CD4-positive, alpha-beta T cell treated with Interleukin-15 for 1 hour (primary cell): ENCODE data around the gene PTPRS.
"Not testable (repeated sequence)": the region's sequence is repeated elsewhere in the genome, so short reads cannot be mapped to it uniquely, and the experiment has no call there.

Source experiments
- DNase-seq: peaks from one replicate; pipeline ENCODE4 v3.0.0-alpha.2; 2020

Gene PTPRS

GRCh38 chr19:5331790-5332189, 8.8 kb downstream of the PTPRS start:
- no peak for DNase-seq

DNA sequence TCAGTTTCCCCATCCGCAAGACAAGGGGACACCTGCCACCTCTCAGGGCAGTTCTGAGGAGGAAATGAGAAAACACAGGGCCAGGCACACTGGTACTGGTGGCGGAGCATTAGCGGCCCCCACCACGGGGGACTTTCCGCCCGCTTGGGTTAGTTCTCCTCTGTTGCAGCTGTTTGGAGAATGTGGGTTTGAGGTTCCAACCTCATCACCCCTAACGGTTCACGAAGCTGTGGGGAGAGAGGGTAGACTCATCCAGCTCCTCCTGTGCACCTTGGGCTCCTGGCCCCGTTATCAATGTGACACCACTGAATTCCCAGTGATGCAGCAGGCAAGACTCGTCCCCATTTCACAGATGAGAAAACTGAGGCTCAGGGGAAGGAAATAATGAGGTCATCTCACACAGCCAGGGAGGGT, 10.3 kb downstream of the PTPRS start:
- DNase-seq: no peak

- no peak for DNase-seq
These were observed 11.5 kb downstream of the PTPRS start for GRCh38 chr19:5329141-5329540.

- DNase-seq: not testable (repeated sequence)
These were observed 12.2 kb downstream of the PTPRS start for GRCh38 chr19:5328407-5328806.

- DNase-seq: no peak
These were observed 13.5 kb downstream of the PTPRS start for GRCh38 chr19:5326986-5327623.

DNA sequence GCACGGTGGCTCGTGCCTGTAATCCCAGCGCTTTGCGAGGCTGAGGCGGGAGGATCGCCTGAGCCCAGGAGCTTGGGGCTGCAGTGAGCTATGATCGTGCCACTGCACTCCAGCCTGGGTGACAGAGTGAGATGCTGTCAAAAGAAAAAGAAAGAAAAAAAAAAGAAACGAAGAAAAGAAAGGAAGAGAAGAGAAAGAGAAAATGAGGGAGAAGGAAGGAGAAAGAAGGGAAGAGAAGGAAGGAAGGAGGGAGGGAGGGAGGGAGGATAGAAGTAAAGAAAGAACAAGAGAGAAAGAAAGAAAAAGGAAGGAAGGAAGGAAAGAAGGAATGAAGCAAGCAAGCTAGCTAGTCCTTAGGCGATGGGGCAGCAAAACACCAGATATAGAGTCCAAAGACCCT, 14.1 kb downstream of the PTPRS start:
- no peak for DNase-seq

DNA sequence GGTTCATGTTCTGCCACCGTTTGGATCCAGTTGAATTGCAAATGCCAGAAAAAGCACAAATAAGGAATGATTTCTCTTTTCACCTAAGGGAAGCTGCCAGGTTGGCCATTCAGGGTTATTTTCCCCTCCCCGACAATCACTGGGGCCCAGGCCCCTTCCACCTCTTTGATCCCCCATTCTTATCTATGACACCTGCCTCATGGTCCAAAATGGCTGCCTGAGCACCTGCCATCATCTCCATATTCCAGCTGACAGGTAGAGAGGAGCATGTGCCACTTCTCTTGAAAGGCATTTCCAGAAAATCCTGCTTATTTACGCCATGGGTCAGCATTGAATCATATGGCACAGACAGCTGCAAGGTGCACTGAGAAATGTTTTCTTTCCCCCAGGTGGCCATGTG, 15.7 kb downstream of the PTPRS start:
- DNase-seq: no peak

GRCh38 chr19:5323475-5323811, 17.2 kb downstream of the PTPRS start:
- DNase-seq: no peak

- DNase-seq: peak; percentile 44
These were observed 18.5 kb downstream of the PTPRS start for GRCh38 chr19:5321851-5322681.

GRCh38 chr19:5321066-5321642, 19.5 kb downstream of the PTPRS start:
- DNase-seq: no peak

DNA sequence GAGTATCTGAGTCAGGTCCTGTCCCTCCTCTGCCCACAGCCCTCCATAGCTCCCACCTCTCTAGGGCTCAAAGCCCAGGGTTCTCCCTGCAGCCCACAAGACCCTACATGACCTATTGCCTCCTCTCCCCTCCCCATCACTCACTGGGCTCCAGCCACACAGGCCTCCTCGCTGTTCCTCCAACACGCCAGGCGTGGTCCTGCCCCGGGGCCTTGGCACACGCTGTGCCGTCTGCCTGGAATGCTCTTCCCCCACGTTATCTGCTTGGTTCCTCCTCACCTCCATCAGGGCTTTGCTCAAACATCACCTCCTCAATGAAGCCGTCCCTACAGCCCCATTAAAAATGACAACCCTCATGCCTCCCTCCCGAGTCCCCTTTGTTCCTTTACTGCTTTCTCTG, 21.1 kb downstream of the PTPRS start:
- DNase-seq: no peak

DNA sequence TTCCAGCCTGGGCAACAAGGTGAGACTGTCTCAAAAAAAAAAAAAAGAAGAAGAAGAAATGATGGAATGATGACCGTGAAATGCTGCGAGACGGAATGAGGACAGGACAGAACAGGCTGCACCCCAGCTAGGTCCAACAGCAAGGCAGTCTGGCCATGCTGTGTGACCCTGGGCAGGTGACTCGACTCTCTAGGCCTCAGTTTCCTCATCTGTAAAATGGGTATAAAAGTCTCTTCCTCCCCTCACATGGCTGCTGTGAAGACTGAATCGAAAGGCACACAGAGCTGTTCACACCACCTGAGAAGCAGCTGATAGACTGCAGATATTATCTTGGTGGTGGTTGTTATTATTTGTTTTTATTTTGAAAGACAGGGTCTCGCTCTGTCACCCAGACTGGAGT, 22.3 kb downstream of the PTPRS start:
- DNase-seq: no peak

GRCh38 chr19:5317321-5317720, 23.3 kb downstream of the PTPRS start:
- DNase-seq: no peak

GRCh38 chr19:5316138-5316537, 24.5 kb downstream of the PTPRS start:
- no peak for DNase-seq

- no peak for DNase-seq
These were observed 25.7 kb downstream of the PTPRS start for GRCh38 chr19:5314907-5315298.

- no peak for DNase-seq
These were observed 26.4 kb downstream of the PTPRS start for GRCh38 chr19:5314012-5314906.

- peak; percentile 52 for DNase-seq
These were observed 27.3 kb downstream of the PTPRS start for GRCh38 chr19:5313307-5313706.

- DNase-seq: no peak
These were observed 28.6 kb downstream of the PTPRS start for GRCh38 chr19:5312058-5312457.

- DNase-seq: no peak
These were observed 31.0 kb downstream of the PTPRS start for GRCh38 chr19:5309438-5310204.

- no peak for DNase-seq
These were observed 31.9 kb downstream of the PTPRS start for GRCh38 chr19:5308451-5309437.

- no peak for DNase-seq
These were observed 33.0 kb downstream of the PTPRS start for GRCh38 chr19:5307655-5308054.
